ENCODE data around the gene RIPK1.
A peak's percentile ranks its signal among the peaks of the same experiment; 100 is the strongest.
"Not testable (repeated sequence)": the region's sequence is repeated elsewhere in the genome, so short reads cannot be mapped to it uniquely, and the experiment has no call there.

The RIPK1 gene

GRCh38 chr6:3046295-3046694, 22.0 kb upstream of the RIPK1 start:
- DNase-seq: no peak

GRCh38 chr6:3048009-3048408, 20.3 kb upstream of the RIPK1 start:
- DNase-seq: not testable (repeated sequence)

GRCh38 chr6:3052481-3053230, 15.6 kb upstream of the RIPK1 start:
- DNase-seq: no peak

GRCh38 chr6:3053231-3053508, 15.1 kb upstream of the RIPK1 start:
- DNase-seq: no peak

GRCh38 chr6:3054229-3055157, 13.8 kb upstream of the RIPK1 start:
- peak; percentile 19 to 54 for DNase-seq

- not testable (repeated sequence) for DNase-seq
Measured at GRCh38 chr6:3055158-3055499, 13.2 kb upstream of the RIPK1 start.

GRCh38 chr6:3057063-3057770, 11.1 kb upstream of the RIPK1 start:
- DNase-seq: no peak

- DNase-seq: no peak
Measured at GRCh38 chr6:3058957-3059356, 9.3 kb upstream of the RIPK1 start.

- DNase-seq: not testable (repeated sequence)
Measured at GRCh38 chr6:3060092-3060491, 8.2 kb upstream of the RIPK1 start.

- DNase-seq: no peak
Measured at GRCh38 chr6:3061501-3061941, 6.8 kb upstream of the RIPK1 start.

- not testable (repeated sequence) for DNase-seq
Measured at GRCh38 chr6:3063340-3063732, 5.0 kb upstream of the RIPK1 start.

GRCh38 chr6:3063733-3064700, 4.3 kb upstream of the RIPK1 start:
- peak in 1 of 2 experiments; percentile 87 for DNase-seq

- DNase-seq: no peak
Measured at GRCh38 chr6:3071568-3071967, 3.3 kb downstream of the RIPK1 start.

GRCh38 chr6:3072798-3073197, 4.5 kb downstream of the RIPK1 start:
- no peak for DNase-seq

- DNase-seq: no peak
Measured at GRCh38 chr6:3073382-3073781, 5.1 kb downstream of the RIPK1 start.

GRCh38 chr6:3075772-3076113, 7.4 kb downstream of the RIPK1 start:
- DNase-seq: no peak

- DNase-seq: no peak
Measured at GRCh38 chr6:3076320-3076719, 8.0 kb downstream of the RIPK1 start.

GRCh38 chr6:3077430-3077829, 9.1 kb downstream of the RIPK1 start:
- DNase-seq: no peak

- DNase-seq: not testable (repeated sequence)
Measured at GRCh38 chr6:3078952-3079351, 10.7 kb downstream of the RIPK1 start.

- DNase-seq: no peak
Measured at GRCh38 chr6:3079682-3080081, 11.4 kb downstream of the RIPK1 start.

- no peak for DNase-seq
Measured at GRCh38 chr6:3081960-3082359, 13.7 kb downstream of the RIPK1 start.

GRCh38 chr6:3085074-3085473, 16.8 kb downstream of the RIPK1 start:
- DNase-seq: no peak

All from NCI-H446 (cell line).